H9 (cell line): Measurements from ENCODE around the gene MACROD1. TPM values are rescaled to one million over a fixed set of nuclear protein-coding genes. Genes with fewer than 3 reads are reported as not detected.

Experiments used
- DNase-seq: peaks from one replicate; pipeline ENCODE4 v3.0.0-alpha.2; 2017
- H2AFZ ChIP-seq: one replicate; pipeline ENCODE4 v1.6.1; 2013; ENCODE audit warnings: mild to moderate bottlenecking, low read length, control low read depth, moderate library complexity
- H2AK5ac ChIP-seq: 2 replicates; pipeline ENCODE4 v1.6.1; 2013; ENCODE audit warnings: low read length, control low read depth, mixed read lengths; ENCODE audit not compliant: insufficient read length
- H2BK120ac ChIP-seq: one replicate; pipeline ENCODE4 v1.6.1; 2013; ENCODE audit warnings: low read depth, mild to moderate bottlenecking, low read length, control low read depth, inconsistent platforms; ENCODE audit not compliant: poor library complexity, severe bottlenecking
- H2BK12ac ChIP-seq: 2 replicates; pipeline ENCODE4 v1.6.1; 2013; ENCODE audit warnings: low read length, control low read depth, mixed read lengths, low read depth; ENCODE audit not compliant: insufficient read length
- H2BK15ac ChIP-seq: 2 replicates; pipeline ENCODE4 v1.6.1; 2013; ENCODE audit warnings: low read depth, low read length, control low read depth
- H2BK20ac ChIP-seq: one replicate; pipeline ENCODE4 v1.6.1; 2013; ENCODE audit warnings: low read depth, mild to moderate bottlenecking, low read length, control low read depth, inconsistent platforms; ENCODE audit not compliant: poor library complexity, severe bottlenecking
- H2BK5ac ChIP-seq: 2 replicates; pipeline ENCODE4 v1.6.1; 2013; ENCODE audit warnings: low read length, control low read depth, mixed read lengths; ENCODE audit not compliant: insufficient read length
- H3K14ac ChIP-seq: 2 replicates; pipeline ENCODE4 v1.6.1; 2013; ENCODE audit warnings: low read length, control low read depth; ENCODE audit not compliant: insufficient read depth
- H3K18ac ChIP-seq: 2 replicates; pipeline ENCODE4 v1.6.1; 2013; ENCODE audit warnings: low read depth, mild to moderate bottlenecking, mixed read lengths, low read length, control low read depth; ENCODE audit not compliant: insufficient read length
- H3K23ac ChIP-seq: 2 replicates; pipeline ENCODE4 v1.6.1; 2013; ENCODE audit warnings: low read length, control low read depth, mixed read lengths, low read depth; ENCODE audit not compliant: insufficient read length
- H3K23me2 ChIP-seq: 2 replicates; pipeline ENCODE4 v1.6.1; 2013; ENCODE audit warnings: low read depth, mild to moderate bottlenecking, mixed read lengths, low read length, control low read depth; ENCODE audit not compliant: insufficient read length, poor library complexity, severe bottlenecking
- H3K27ac ChIP-seq: 2 replicates; pipeline ENCODE4 v1.5.1; 2013; ENCODE audit warnings: low read length, control low read depth, mixed read lengths, low read depth; ENCODE audit not compliant: insufficient read length
- H3K27me3 ChIP-seq: 2 replicates; pipeline ENCODE4 v1.6.1; 2013; ENCODE audit warnings: low read length, control low read depth, inconsistent platforms; ENCODE audit not compliant: insufficient read depth
- H3K4ac ChIP-seq: 2 replicates; pipeline ENCODE4 v1.6.1; 2013; ENCODE audit warnings: low read depth, mild to moderate bottlenecking, control low read depth, inconsistent platforms, low read length, moderate library complexity
- H3K4me1 ChIP-seq: 2 replicates; pipeline ENCODE4 v1.6.1; 2013; ENCODE audit warnings: low read length, control low read depth, inconsistent platforms; ENCODE audit not compliant: insufficient read depth
- H3K4me2 ChIP-seq: 2 replicates; pipeline ENCODE4 v1.6.1; 2013; ENCODE audit warnings: low read length, control low read depth, mixed read lengths; ENCODE audit not compliant: insufficient read length, insufficient read depth
- H3K56ac ChIP-seq: 2 replicates; pipeline ENCODE4 v1.6.1; 2013; ENCODE audit warnings: low read depth, mild to moderate bottlenecking, mixed read lengths, low read length, control low read depth; ENCODE audit not compliant: insufficient read length
- H3K79me1 ChIP-seq: 2 replicates; pipeline ENCODE4 v1.6.1; 2013; ENCODE audit warnings: low read depth, mild to moderate bottlenecking, moderate library complexity, low read length, control low read depth, inconsistent platforms; ENCODE audit not compliant: insufficient read depth, poor library complexity, severe bottlenecking
- H3K79me2 ChIP-seq: 2 replicates; pipeline ENCODE4 v1.6.1; 2013; ENCODE audit warnings: low read length, control low read depth, inconsistent platforms; ENCODE audit not compliant: insufficient read depth
- H3K9ac ChIP-seq: 2 replicates; pipeline ENCODE4 v1.6.1; 2013; ENCODE audit warnings: low read length, control low read depth, mixed read lengths; ENCODE audit not compliant: insufficient read length; ENCODE audit errors: extremely low read depth
- H3K9me3 ChIP-seq: one replicate; pipeline ENCODE4 v1.6.1; 2013; ENCODE audit warnings: low read depth, low read length, inconsistent platforms; ENCODE audit not compliant: control insufficient read depth
- H3T11ph ChIP-seq: one replicate; pipeline ENCODE4 v1.6.1; 2013; ENCODE audit warnings: mild to moderate bottlenecking, low read length, control low read depth, inconsistent platforms
- H4K20me1 ChIP-seq: one replicate; pipeline ENCODE4 v1.6.1; 2013; ENCODE audit not compliant: control insufficient read depth, insufficient read length, insufficient read depth
- H4K5ac ChIP-seq: 2 replicates; pipeline ENCODE4 v1.6.1; 2013; ENCODE audit warnings: low read depth, mild to moderate bottlenecking, mixed read lengths, low read length, control low read depth; ENCODE audit not compliant: insufficient read length
- H4K8ac ChIP-seq: replicated peaks from 2 replicates; pipeline ENCODE4 v1.6.1; 2013; ENCODE audit warnings: low read length, control low read depth, mixed read lengths, low read depth; ENCODE audit not compliant: insufficient read length
- H4K91ac ChIP-seq: 2 replicates; pipeline ENCODE4 v1.6.1; 2013; ENCODE audit warnings: low read depth, mild to moderate bottlenecking, moderate library complexity, mixed read lengths, low read length, control low read depth; ENCODE audit not compliant: insufficient read length
- H3K27ac Mint-ChIP-seq, 3 experiments: 2 replicates in 2 of 3; 3 replicates in 1 of 3; pipeline ENCODE4 v1.8.0; 2020 to 2021; ENCODE audit warnings: mixed read lengths in 3 of 3, mild to moderate bottlenecking in 1 of 3, moderate library complexity in 1 of 3
- H3K27me3 Mint-ChIP-seq: 2 replicates; pipeline ENCODE4 v1.8.0; 2021; ENCODE audit warnings: low read depth, mild to moderate bottlenecking, moderate library complexity, mixed read lengths
- H3K36me3 Mint-ChIP-seq, 3 experiments: 2 replicates in 2 of 3; 3 replicates in 1 of 3; pipeline ENCODE4 v1.8.0; 2020 to 2021; ENCODE audit warnings: low read depth in 3 of 3, mixed read lengths in 3 of 3; ENCODE audit not compliant: insufficient read depth in 1 of 3
- H3K4me1 Mint-ChIP-seq, 2 experiments: 2 replicates each; pipeline ENCODE4 v1.8.0; 2020; ENCODE audit warnings: mixed read lengths in 2 of 2
- H3K4me3 Mint-ChIP-seq, 2 experiments: 2 replicates in 1 of 2; 3 replicates in 1 of 2; pipeline ENCODE4 v1.8.0; 2020 to 2021; ENCODE audit warnings: mild to moderate bottlenecking in 2 of 2, mixed read lengths in 2 of 2, moderate library complexity in 1 of 2
- H3K9me3 Mint-ChIP-seq, 2 experiments: 2 replicates in 1 of 2; 3 replicates in 1 of 2; pipeline ENCODE4 v1.8.0; 2020; ENCODE audit warnings: mild to moderate bottlenecking in 2 of 2, mixed read lengths in 2 of 2, moderate library complexity in 1 of 2
- WGBS: extraction: QIAGEN DNeasy Blood & Tissue Kit; methylation state at CpG from one replicate; pipeline ENCODE4 v1.1.7; 2013; ENCODE audit warnings: missing lambda C conversion rate, low lambda C conversion rate, mixed read lengths; ENCODE audit not compliant: insufficient read length; ENCODE audit errors: extremely low coverage; 5-methylcytosine and 5-hydroxymethylcytosine counted together
- total RNA-seq: library from RNA; stranded (reverse); gene quantifications from 2 replicates; pipeline ENCODE4 v1.2.1, GENCODE V29; 2021
- TF ChIP-seq, protein P1 (sequence below): fragments of 200-600 bp; sonication (generic); conservative IDR thresholded peaks from 3 replicates; pipeline ENCODE4 v1.8.0; 2021; ENCODE audit warnings: antibody characterized with exemption, mild to moderate bottlenecking

The MACROD1 gene
- total RNA-seq, 1 experiment from 2014 or later, result 21.2 TPM

DNA sequence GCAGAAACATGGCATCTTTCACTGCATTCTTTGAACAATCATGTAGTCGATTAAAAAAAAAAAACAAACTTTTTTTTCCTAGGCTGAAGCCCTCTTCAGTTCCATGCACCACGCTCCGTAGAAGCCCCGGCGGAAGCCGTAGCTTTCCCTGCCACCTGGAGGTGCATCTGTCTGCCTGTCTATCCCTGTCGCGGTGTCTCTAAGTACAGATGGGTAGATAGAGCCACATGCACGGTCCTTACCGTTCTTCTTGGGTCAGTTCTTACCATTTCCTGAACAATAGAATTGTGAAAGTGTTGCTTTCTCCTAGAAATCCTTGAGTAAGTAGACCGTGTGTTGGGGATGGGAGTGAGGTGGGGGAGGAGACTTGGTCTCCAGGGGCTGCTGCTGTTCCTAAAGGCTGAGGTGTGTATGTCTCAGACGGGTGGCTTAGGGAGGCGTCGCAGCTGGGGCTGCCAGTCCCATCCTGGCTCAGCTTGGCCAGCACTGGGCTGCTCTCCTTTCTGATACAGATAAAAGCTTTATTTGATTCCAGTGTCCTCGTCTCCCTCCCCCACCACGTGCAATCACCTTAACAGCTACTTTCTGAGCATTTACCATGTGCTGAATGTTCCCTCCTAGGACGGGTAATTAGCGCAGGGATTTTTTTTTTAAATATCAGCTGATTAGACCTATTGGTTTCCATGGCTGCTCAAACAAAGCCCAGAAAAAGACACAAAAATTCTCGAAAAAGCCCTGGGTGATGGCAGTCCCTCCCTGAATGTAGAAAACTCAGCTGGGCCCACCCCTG, 46.8 kb downstream of the MACROD1 start:
- H4K91ac ChIP-seq, result no peak overlapping the region
- WGBS, result no CpG with 5 or more reads among the region's 19 CpGs
- TF ChIP-seq, protein P1, sequence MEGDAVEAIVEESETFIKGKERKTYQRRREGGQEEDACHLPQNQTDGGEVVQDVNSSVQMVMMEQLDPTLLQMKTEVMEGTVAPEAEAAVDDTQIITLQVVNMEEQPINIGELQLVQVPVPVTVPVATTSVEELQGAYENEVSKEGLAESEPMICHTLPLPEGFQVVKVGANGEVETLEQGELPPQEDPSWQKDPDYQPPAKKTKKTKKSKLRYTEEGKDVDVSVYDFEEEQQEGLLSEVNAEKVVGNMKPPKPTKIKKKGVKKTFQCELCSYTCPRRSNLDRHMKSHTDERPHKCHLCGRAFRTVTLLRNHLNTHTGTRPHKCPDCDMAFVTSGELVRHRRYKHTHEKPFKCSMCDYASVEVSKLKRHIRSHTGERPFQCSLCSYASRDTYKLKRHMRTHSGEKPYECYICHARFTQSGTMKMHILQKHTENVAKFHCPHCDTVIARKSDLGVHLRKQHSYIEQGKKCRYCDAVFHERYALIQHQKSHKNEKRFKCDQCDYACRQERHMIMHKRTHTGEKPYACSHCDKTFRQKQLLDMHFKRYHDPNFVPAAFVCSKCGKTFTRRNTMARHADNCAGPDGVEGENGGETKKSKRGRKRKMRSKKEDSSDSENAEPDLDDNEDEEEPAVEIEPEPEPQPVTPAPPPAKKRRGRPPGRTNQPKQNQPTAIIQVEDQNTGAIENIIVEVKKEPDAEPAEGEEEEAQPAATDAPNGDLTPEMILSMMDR, result no peak
- no peak overlapping the region for H3K56ac ChIP-seq
- Mint-ChIP-seq H3K4me3 (no peak overlapping the region; a peak in 1 of 5 replicates), H3K27ac (0 out of 7 replicates have a peak overlapping the region, but pooled peaks of 1 of the 3 experiments have one; percentile 11), H3K9me3 (no peaks in the 10 kb centered on the region), H3K36me3 (peaks cover 0 to 3% (median 0%) of the 10 kb centered on the region in 3 experiments; a peak in 1 of 7 replicates), H3K27me3 (peaks cover 26% of the 10 kb centered on the region), H3K4me1 (peaks cover 20 to 40% of the 10 kb centered on the region in 2 experiments)
- H3K4ac ChIP-seq, result no peak overlapping the region
- H3K23me2 ChIP-seq, result peaks cover 3% of the 10 kb centered on the region
- H3K23ac ChIP-seq, result no peak overlapping the region
- no peak overlapping the region for H2AK5ac ChIP-seq
- no peak overlapping the region for H3K18ac ChIP-seq
- no peak overlapping the region for H2BK15ac ChIP-seq
- no peaks in the 10 kb centered on the region for H4K20me1 ChIP-seq
- no peaks in the 10 kb centered on the region for H3K79me1 ChIP-seq
- peaks cover 4% of the 10 kb centered on the region; the same call in 1 of the 2 replicates for H3K4me1 ChIP-seq
- H2BK5ac ChIP-seq, result no peak overlapping the region
- H3K4me2 ChIP-seq, result no peak overlapping the region
- H3K9me3 ChIP-seq, result no peaks in the 10 kb centered on the region
- no peak overlapping the region for H2BK12ac ChIP-seq
- no peak for DNase-seq
- no peak overlapping the region for H3K9ac ChIP-seq
- no peak overlapping the region for H3K14ac ChIP-seq
- H2BK120ac ChIP-seq, result no peak overlapping the region
- no peak overlapping the region for H3T11ph ChIP-seq
- H4K8ac ChIP-seq, result no peak overlapping the region
- no peak overlapping the region for H3K27ac ChIP-seq
- H3K79me2 ChIP-seq, result no peaks in the 10 kb centered on the region; the same call in 1 of the 2 replicates
- H4K5ac ChIP-seq, result no peak overlapping the region
- H2BK20ac ChIP-seq, result no peak overlapping the region
- H3K27me3 ChIP-seq, result peaks cover 6% of the 10 kb centered on the region; the same call in 1 of the 2 replicates
- H2AFZ ChIP-seq, result no peak overlapping the region
